ENCODE measurements around the gene VSTM2L.
A peak's percentile ranks its signal among the peaks of the same experiment; 100 is the strongest.

VSTM2L gene

DNA sequence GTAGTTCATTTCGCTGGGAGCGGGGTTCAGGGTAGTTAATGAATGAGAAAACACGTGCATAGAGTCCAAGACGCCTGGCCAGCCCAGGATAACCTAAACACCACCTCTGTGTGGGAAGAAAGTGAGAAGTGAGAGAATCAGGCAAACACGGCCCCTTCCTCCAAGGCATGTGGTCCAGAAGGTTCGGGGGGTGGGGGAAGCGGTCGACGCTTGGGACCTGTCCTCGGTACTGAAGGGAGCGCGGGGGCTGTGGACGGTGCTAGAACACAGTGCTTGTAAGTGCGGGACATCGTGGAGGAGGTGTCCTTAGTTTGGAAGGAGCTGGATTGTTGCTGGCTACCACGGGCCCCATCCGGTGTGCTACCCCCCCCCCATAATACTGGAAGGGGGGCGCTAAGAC is 1.7 kb upstream of the VSTM2L start:
- DNase-seq (ENCODE audit: low read depth in 2 of 2), result peak in 1 of 2 donors; percentile 11
- TF ChIP-seq, protein P1, sequence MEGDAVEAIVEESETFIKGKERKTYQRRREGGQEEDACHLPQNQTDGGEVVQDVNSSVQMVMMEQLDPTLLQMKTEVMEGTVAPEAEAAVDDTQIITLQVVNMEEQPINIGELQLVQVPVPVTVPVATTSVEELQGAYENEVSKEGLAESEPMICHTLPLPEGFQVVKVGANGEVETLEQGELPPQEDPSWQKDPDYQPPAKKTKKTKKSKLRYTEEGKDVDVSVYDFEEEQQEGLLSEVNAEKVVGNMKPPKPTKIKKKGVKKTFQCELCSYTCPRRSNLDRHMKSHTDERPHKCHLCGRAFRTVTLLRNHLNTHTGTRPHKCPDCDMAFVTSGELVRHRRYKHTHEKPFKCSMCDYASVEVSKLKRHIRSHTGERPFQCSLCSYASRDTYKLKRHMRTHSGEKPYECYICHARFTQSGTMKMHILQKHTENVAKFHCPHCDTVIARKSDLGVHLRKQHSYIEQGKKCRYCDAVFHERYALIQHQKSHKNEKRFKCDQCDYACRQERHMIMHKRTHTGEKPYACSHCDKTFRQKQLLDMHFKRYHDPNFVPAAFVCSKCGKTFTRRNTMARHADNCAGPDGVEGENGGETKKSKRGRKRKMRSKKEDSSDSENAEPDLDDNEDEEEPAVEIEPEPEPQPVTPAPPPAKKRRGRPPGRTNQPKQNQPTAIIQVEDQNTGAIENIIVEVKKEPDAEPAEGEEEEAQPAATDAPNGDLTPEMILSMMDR (IDR thresholded peaks at IDR 0.05; ENCODE audit: low read depth, low read length), result no peak
- no peak overlapping the region for H3K4me3 ChIP-seq (replicated peaks in 1 of 2; ENCODE audit: low read depth in 2 of 2, low read length in 2 of 2)

DNA sequence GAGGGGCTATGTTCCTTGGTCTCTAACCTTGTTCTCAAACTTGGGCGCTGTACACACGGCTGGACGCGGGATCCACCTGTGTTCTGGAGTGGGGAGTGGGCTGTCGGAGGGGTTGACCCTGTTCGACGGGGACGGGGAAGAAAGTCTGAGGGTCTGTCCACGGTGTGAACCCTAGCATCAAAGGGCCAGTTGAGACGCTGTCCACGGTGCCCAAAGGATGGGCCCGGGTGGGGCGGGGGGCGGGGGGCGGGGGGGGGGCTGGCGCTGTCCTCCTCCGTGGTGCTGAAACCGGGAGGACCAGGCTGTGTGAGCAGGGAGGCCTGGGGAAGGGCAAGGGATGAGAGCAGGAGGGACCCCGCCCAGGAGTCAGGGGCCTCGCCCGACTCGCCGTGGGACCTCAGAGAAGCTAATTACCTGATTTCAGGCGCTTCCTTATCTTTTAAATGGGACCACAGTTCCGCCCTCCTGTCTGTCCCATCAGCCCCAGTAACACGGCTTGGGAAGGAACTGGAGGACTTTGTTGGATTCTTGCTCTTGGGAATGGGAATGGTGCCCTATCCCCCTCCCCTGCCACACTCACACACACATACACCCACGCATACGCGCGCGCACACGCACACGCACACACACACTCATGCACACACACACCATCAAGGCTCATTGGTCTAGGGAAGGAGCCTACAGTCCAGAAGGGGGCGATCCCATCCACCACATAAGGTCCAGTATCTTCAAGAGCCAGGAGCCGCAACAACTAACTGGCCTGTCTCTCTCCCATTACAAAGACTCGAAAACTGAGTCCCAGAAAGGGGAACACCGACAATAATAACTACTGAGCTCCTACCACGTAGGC is 1.0 kb upstream of the VSTM2L start:
- TF ChIP-seq, protein P1 (IDR thresholded peaks at IDR 0.05; ENCODE audit: low read depth, low read length), result peak; percentile 67
- DNase-seq (ENCODE audit: low read depth in 2 of 2), result peak; percentile 72 to 87
- peak overlapping the region in 1 of 2 donors; percentile 52 for H3K4me3 ChIP-seq (replicated peaks in 1 of 2; ENCODE audit: low read depth in 2 of 2, low read length in 2 of 2)

DNA sequence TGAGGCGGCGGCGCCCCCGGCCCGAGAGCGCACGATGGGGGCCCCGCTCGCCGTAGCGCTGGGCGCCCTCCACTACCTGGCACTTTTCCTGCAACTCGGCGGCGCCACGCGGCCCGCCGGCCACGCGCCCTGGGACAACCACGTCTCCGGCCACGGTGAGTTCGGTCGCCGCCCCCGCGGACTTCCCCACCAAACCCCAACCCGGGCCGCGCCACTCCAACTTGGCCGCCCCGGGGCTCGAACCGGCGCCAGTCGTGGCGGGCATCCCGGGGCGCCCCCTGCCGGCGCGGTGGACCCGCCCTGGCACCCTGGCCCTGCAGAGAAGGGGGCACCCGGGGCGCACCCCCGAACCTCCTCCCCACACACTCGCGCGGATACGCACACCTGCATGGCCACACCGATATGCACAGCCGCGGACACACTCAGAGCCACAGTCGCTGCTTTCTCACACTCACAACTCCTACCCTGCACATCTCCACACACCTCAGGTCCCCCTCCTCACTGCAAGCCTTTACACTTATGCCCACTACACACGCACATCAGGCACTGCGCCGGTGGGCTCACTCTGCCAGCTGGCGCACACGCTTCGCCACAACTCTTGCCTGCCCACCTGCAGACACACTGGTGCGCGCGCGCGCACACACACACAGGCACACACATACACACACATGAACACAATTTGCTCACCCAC is 535 bp downstream of the VSTM2L start:
- peak overlapping the region; percentile 28 to 52 for H3K4me3 ChIP-seq (replicated peaks in 1 of 2; ENCODE audit: low read depth in 2 of 2, low read length in 2 of 2)
- TF ChIP-seq, protein P1 (IDR thresholded peaks at IDR 0.05; ENCODE audit: low read depth, low read length), result no peak
- no peak for DNase-seq (ENCODE audit: low read depth in 2 of 2)

DNA sequence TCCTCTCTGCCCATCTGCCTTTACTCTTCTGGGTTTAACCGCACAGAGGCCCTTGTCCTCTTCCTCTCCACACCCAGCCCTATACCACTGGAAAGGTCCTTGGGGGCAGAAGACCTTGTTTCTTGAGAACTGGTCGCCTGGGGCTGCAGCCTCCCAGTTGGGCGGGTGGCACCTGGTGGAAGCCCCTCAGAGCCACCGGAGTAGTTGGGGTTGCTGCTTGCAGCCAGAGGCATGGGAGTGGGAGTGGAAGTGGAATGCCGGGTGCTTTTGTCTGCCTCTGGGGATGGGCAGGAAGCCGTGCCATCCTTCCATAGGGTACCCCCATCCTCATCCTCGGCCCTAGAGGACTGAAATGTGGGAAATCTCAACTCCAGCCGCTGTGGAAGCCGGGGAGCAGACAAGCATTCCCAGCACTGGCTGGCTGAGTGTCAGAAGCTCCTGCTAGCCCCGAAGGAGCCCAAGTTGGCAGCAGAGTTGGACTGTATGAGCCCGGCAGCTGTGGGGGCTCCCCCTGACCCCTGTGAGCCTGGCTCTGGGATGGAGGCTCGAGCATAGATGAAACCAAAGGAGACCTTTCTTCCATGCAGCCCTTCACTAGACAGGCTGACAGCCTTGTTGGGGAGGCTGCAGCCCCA is 1.2 kb downstream of the VSTM2L start:
- TF ChIP-seq, protein P1 (IDR thresholded peaks at IDR 0.05; ENCODE audit: low read depth, low read length), result no peak
- H3K4me3 ChIP-seq (replicated peaks in 1 of 2; ENCODE audit: low read depth in 2 of 2, low read length in 2 of 2), result peak overlapping the region; percentile 28 to 52
- DNase-seq (ENCODE audit: low read depth in 2 of 2), result no peak

DNA sequence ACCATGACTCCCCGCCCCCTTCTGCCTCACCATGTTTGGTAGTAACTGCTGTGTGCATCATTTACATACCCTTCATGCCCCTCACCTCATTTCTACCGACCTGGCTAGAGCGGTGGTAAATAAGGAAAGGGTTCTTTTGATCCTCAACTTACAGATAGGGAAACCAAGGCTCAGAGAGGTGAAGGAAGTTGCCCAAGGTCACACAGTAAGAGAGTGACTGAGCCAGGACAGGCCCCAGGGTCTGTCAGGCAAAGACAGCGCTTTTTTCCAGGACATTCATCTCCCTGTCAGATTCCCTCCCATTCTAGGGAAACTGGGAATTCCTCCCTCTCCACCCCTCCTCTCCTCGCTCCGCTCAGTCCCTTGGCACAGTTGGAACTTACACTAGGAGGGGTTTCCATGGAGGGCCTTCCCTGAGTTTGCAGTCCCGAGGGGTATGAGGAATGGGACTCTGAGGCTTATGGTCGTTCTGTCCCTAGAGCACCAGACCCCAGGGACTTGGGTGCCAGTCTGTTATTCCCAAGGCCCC is 2.0 kb downstream of the VSTM2L start:
- DNase-seq (ENCODE audit: low read depth in 2 of 2), result no peak
- TF ChIP-seq, protein P1 (IDR thresholded peaks at IDR 0.05; ENCODE audit: low read depth, low read length), result no peak
- H3K4me3 ChIP-seq (replicated peaks in 1 of 2; ENCODE audit: low read depth in 2 of 2, low read length in 2 of 2), result peak overlapping the region in 1 of 2 donors; percentile 11

DNA sequence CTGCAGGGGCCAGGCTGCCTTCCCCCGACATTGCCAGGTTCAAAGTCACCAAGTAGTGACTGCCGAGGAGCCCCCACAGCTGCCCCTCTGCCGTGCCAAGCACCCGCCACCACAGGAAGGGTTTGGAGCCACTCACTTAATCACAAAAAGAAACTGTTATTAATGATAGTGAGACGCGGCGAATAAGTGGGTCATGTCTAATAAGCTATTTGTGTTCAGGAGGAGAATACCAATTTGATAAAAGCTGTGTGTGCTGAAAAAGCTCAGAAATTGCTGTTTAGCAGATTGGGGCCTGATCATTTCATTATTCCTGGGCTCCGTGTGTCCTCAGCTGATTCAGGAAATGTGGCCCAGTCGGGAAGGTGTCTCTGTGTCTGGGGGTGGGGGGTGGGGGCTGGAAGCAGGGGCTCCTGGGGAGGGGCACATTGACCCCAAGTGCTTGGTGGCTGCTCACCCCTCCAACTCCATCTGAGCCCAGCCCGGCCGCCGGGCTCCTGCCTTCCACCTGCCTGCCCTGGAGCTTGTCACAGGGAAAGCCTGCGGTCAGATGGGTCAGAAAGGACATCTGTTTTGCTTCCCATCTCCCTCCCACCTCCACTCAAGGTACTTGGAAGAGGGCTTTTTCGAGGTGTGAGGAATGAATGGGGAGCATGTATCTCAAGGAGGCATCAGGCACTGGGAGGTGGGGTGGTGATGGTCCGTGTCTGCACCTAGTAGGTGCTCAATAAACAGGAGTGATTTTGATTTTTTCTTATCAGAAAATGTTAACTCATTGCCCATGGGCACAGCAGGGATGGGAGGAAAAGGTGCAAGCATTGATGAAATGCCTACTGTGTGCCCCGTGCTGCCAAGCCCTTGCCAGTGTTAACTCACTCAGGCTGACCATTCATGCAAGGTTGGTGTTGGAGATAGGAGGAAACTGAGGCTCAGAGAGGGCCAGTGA is 3.0 kb downstream of the VSTM2L start:
- TF ChIP-seq, protein P1 (IDR thresholded peaks at IDR 0.05; ENCODE audit: low read depth, low read length), result no peak
- no peak for DNase-seq (ENCODE audit: low read depth in 2 of 2)
- no peak overlapping the region for H3K4me3 ChIP-seq (replicated peaks in 1 of 2; ENCODE audit: low read depth in 2 of 2, low read length in 2 of 2)

All from cardiac fibroblast (primary cell).